Smooth muscle cell (in vitro differentiated cells): ENCODE data around the gene FOXI3. TPM values are rescaled to one million over a fixed set of nuclear protein-coding genes. Genes with fewer than 3 reads are reported as not detected.

Experiments used
- DNase-seq: peaks from one replicate; lab custom pipeline; 2025; ENCODE audit not compliant: unreplicated experiment; lab: John Stamatoyannopoulos, UW
- H2AFZ ChIP-seq: fragments of 200-600 bp; sonication (generic); 2 replicates; pipeline ENCODE4 v1.6.0; 2016; ENCODE audit warnings: antibody characterized with exemption, low read depth, mild to moderate bottlenecking
- H3F3A ChIP-seq: fragments of 200-600 bp; sonication (generic); 2 replicates; pipeline ENCODE4 v1.6.0; 2017; ENCODE audit warnings: antibody characterized with exemption, low read depth
- H3K27ac ChIP-seq: fragments of 200-600 bp; sonication (generic); 2 replicates; pipeline ENCODE4 v1.5.1; 2016; ENCODE audit warnings: low read depth, mild to moderate bottlenecking
- H3K27me3 ChIP-seq: fragments of 200-600 bp; sonication (generic); 2 replicates; pipeline ENCODE4 v1.6.1; 2016; ENCODE audit warnings: low read depth, mild to moderate bottlenecking
- H3K36me3 ChIP-seq: fragments of 200-600 bp; sonication (generic); 2 replicates; pipeline ENCODE4 v1.5.1; 2016; ENCODE audit warnings: low read depth
- H3K4me1 ChIP-seq: fragments of 200-600 bp; sonication (generic); 2 replicates; pipeline ENCODE4 v1.5.1; 2016; ENCODE audit warnings: low read depth
- H3K4me2 ChIP-seq: fragments of 200-600 bp; sonication (generic); 2 replicates; pipeline ENCODE4 v1.6.0; 2016; ENCODE audit warnings: mild to moderate bottlenecking
- H3K4me3 ChIP-seq: fragments of 200-600 bp; sonication (generic); 2 replicates; pipeline ENCODE4 v1.5.1; 2016; ENCODE audit warnings: mild to moderate bottlenecking
- H3K79me2 ChIP-seq: fragments of 200-600 bp; sonication (generic); 2 replicates; pipeline ENCODE4 v1.6.0; 2016; ENCODE audit warnings: low read depth, mild to moderate bottlenecking
- H3K9ac ChIP-seq: fragments of 200-600 bp; sonication (generic); 2 replicates; pipeline ENCODE4 v1.6.0; 2016; ENCODE audit warnings: low read depth
- H3K9me3 ChIP-seq: fragments of 200-600 bp; sonication (generic); replicated peaks from 2 replicates; pipeline ENCODE4 v1.5.1; 2016; ENCODE audit warnings: low read depth
- H4K20me1 ChIP-seq: fragments of 200-600 bp; sonication (generic); 2 replicates; pipeline ENCODE4 v1.6.0; 2016; ENCODE audit warnings: low read depth
- WGBS: methylation state at CpG from one replicate; pipeline ENCODE4 v1.1.7; 2016; ENCODE audit warnings: low lambda C conversion rate; 5-methylcytosine and 5-hydroxymethylcytosine counted together
- polyA plus RNA-seq: library from polyadenylated mRNA; unstranded; fragments of >200 nt; fragmentation: Nextera tagmentation; extraction: Ambion mirVana; gene quantifications from 2 replicates; pipeline ENCODE4 v1.2.1, GENCODE V29; 2016
- total RNA-seq: library from RNA; depleted of rRNA; stranded (reverse); fragments of >200 nt; gene quantifications from 2 replicates; pipeline ENCODE4 v1.2.3, GENCODE V29; 2014
- TF ChIP-seq, protein P1 (sequence below): fragments of 200-600 bp; sonication (generic); IDR thresholded peaks from 2 replicates; pipeline ENCODE4 v1.5.1; 2017; ENCODE audit warnings: borderline replicate concordance, mild to moderate bottlenecking, antibody characterized with exemption; ENCODE audit not compliant: insufficient read depth, poor library complexity, severe bottlenecking

The FOXI3 gene
- total and polyA plus RNA-seq, 2 experiments from 2014 or later, result not detected

DNA sequence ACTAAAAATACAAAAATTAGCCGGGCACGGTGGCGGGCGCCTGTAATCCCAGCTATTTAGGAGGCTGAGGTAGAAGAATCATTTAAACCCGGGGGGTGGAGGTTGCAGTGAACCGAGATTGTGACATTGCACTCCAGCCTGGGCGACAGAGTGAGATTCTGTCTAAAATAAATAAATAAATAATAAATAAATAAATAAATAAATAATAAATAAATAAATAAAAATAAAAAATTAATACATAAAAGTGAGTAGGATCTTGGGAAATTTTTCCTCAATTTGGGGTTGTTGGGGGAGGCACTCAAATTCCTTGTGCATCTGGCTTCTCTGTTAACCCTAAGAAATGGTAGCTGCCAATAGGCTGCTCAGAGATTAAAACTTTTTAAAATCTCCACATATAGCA is 20.3 kb upstream of the FOXI3 start:
- DNase-seq, result no peak
- no peaks in the 10 kb centered on the region for H3K36me3 ChIP-seq
- no peak overlapping the region for H3K4me3 ChIP-seq
- WGBS, result 94% methylated on average over 7 of the region's 7 CpGs
- H3K79me2 ChIP-seq, result no peaks in the 10 kb centered on the region
- no peaks in the 10 kb centered on the region for H3K9me3 ChIP-seq
- no peak overlapping the region for H3K27ac ChIP-seq
- TF ChIP-seq, protein P1, sequence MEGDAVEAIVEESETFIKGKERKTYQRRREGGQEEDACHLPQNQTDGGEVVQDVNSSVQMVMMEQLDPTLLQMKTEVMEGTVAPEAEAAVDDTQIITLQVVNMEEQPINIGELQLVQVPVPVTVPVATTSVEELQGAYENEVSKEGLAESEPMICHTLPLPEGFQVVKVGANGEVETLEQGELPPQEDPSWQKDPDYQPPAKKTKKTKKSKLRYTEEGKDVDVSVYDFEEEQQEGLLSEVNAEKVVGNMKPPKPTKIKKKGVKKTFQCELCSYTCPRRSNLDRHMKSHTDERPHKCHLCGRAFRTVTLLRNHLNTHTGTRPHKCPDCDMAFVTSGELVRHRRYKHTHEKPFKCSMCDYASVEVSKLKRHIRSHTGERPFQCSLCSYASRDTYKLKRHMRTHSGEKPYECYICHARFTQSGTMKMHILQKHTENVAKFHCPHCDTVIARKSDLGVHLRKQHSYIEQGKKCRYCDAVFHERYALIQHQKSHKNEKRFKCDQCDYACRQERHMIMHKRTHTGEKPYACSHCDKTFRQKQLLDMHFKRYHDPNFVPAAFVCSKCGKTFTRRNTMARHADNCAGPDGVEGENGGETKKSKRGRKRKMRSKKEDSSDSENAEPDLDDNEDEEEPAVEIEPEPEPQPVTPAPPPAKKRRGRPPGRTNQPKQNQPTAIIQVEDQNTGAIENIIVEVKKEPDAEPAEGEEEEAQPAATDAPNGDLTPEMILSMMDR, result no peak
- no peak overlapping the region for H3K4me2 ChIP-seq
- peaks cover 3% of the 10 kb centered on the region for H3K27me3 ChIP-seq
- no peaks in the 10 kb centered on the region for H3K4me1 ChIP-seq
- no peak overlapping the region for H2AFZ ChIP-seq
- no peaks in the 10 kb centered on the region for H3F3A ChIP-seq
- H3K9ac ChIP-seq, result no peak overlapping the region
- no peaks in the 10 kb centered on the region for H4K20me1 ChIP-seq

DNA sequence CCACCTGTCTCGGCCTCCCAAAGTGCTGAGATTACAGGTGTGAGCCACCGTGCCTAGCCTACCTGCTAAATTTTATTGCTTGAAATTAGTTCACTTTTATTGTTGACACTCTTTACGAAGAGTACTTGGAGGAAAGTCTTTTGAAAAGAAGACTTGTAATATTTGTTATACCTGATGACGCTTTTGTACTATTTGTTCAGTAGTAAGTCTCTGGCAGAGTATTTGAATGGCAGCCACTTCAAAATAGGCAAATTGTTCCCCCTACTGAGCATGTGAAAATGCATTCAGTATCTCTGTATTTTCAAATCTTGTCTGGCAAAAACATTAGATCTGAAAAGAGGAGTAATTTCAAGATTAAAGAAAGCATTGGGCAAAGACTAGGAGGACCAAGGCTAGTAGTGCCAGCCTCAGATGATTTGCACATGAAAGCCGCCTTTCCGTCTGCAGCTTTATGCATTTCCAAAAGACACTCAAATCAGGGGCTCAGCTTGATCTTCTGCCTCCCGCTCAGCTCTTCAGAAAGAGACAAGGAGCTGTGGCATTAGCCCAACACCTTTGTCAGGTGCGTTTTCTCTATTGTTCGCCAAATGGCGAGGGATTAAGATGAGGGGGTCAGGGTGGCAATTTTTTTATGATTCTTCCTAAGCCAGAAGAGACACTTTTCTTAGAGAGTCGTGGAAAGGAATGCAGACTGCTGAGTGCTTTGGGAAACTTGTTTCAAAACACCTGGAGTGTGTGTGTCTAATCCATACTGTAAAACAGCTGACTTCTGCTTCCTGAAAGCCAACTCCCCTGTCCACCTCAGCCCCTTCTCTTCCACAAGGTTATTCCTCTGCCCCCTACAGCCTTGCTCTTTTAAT is 18.8 kb upstream of the FOXI3 start:
- no peaks in the 10 kb centered on the region for H3K9me3 ChIP-seq
- H4K20me1 ChIP-seq, result no peaks in the 10 kb centered on the region

DNA sequence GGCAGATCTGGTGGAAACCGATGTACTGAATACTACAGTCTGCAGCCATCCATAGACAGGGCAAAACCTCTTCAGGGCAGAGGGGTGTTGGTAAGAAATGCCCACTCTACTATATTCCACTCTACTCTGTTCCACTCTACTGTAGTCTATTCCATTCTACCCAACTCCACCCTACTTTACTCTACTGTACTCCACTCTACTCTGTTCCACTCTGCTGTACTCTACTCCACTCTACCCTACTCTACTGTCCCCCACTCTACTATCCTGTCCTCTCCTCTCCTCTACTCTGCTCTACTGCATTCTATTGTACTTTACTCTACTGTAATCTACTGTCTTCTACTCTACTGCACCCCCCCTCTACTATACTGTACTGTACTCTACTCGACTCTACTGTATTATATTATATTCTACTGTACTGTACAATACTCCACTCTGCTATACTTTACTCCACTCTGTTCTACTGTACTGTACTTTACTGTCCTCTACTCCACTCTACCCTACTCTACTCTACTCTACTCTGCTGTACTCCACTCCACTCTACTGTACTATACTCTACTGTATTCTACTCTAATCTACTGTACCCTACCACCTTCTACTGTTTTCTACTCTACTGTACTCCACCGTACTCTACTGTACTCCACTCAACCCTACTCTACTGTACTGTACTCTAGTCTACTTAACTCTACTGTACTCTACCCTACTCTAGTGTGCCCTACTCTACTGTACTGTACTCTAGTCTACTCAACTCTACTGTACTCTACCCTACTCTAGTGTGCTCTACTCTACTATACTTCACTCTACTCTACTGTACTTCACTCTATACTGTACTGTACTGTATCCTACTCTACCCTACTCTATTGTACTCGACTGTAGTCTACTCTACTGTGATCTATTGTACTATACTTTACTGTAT is 17.0 kb upstream of the FOXI3 start:
- no peak overlapping the region for H3K27ac ChIP-seq
- H3K27me3 ChIP-seq, result peaks cover 8% of the 10 kb centered on the region
- no peak overlapping the region for H3K9ac ChIP-seq
- DNase-seq, result no peak
- 88% methylated on average over 4 of the region's 4 CpGs for WGBS
- H3K4me3 ChIP-seq, result no peak overlapping the region
- TF ChIP-seq, protein P1, result no peak
- H4K20me1 ChIP-seq, result no peaks in the 10 kb centered on the region
- H3K4me2 ChIP-seq, result no peak overlapping the region
- no peaks in the 10 kb centered on the region for H3K4me1 ChIP-seq
- no peak overlapping the region for H2AFZ ChIP-seq
- no peaks in the 10 kb centered on the region for H3K36me3 ChIP-seq
- H3K9me3 ChIP-seq, result no peaks in the 10 kb centered on the region
- no peaks in the 10 kb centered on the region for H3K79me2 ChIP-seq
- no peaks in the 10 kb centered on the region for H3F3A ChIP-seq

More for the DNA sequence above, 18.8 kb upstream of the FOXI3 start:
- Histone ChIP-seq H3K4me3 (no peak overlapping the region), H3F3A (no peaks in the 10 kb centered on the region), H3K36me3 (no peaks in the 10 kb centered on the region), H3K9ac (no peak overlapping the region), H3K4me2 (no peak overlapping the region), H3K79me2 (no peaks in the 10 kb centered on the region), H3K4me1 (no peaks in the 10 kb centered on the region), H3K27me3 (peaks cover 3% of the 10 kb centered on the region), H3K27ac (no peak overlapping the region), H2AFZ (no peak overlapping the region)
- TF ChIP-seq, protein P1, result no peak
- no peak for DNase-seq
- WGBS, result 44% methylated on average over 11 of the region's 11 CpGs
